Fibroblast of the aortic adventitia (primary cell): ENCODE measurements around the gene TMEM60. TPM values are rescaled to one million over a fixed set of nuclear protein-coding genes. Genes with fewer than 3 reads are reported as not detected.

Experiments used
- DNase-seq: peaks from one replicate; pipeline ENCODE4 v3.0.0-alpha.2; 2010; ENCODE audit warnings: low read depth
- H3K4me3 ChIP-seq: 2 replicates; pipeline ENCODE4 v1.5.1; 2011; ENCODE audit warnings: low read depth, mild to moderate bottlenecking, control low read depth, low read length, moderate library complexity
- CTCF ChIP-seq: IDR thresholded peaks from 2 replicates; pipeline ENCODE4 v1.5.1; 2011; ENCODE audit warnings: mild to moderate bottlenecking, low read length, control low read depth, inconsistent platforms; ENCODE audit not compliant: insufficient read depth
- total RNA-seq: library from RNA; depleted of rRNA; stranded (reverse); fragments of >200 nt; gene quantifications from 2 replicates; pipeline ENCODE4 v1.2.3, GENCODE V29; 2012; ENCODE audit warnings: low replicate concordance

TMEM60 gene
- 11.0 and 29.6 TPM in 2 replicates for total RNA-seq

- TF ChIP-seq CTCF = peak; percentile 68
- peak within 1 kb of the TSS; percentile 90 for H3K4me3 ChIP-seq
- peak; percentile 100 for DNase-seq
Measured at GRCh38 chr7:77798394-77799077, at the start of gene TMEM60, which contains the start of gene PHTF2. TSS of gene TMEM60 (minus strand) at chr7:77798434. CDS start at chr7:77794373, 4,061 bp downstream. TSS of gene PHTF2 (plus strand) at chr7:77798773.

DNA sequence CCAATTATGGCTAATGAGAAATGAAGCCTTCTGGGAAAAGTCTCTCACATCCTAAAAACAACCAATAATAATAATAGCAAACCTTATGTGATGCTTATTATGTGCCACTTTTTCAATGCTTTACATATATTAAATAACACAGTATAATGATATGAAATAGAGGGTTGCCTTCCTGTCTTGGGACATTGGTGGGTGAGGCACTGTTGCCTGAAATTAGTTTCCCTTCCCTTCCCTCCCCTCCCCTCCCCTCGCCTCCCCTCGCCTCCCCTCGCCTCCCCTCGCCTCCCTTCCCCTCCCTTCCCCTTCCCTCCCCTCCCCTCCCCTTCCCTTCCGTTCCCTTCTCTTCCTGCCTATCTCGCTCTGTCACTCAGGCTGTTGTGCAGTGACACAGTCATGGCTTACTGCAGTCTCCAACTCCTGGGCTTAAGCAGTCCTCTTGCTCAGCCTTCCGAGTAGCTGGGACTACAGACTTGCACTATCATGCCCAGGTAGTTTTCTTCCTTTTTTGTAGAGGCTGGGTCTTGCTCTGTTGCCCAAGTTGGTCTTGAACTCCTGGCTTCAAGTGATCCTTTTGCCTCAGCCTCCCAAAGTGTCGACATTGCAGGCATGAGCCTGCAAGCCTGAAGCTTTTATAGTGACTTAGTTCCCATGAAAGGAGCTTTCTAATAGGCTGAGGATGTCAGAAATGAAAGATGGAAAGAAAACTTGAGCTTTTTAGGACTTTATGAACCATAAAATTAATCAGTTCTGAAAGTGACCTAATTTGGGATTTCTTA is 48.3 kb upstream of the TMEM60 start:
- DNase-seq = no peak
- TF ChIP-seq CTCF = no peak
- H3K4me3 ChIP-seq = no peak overlapping the region

GRCh38 chr7:77843194-77843593 is 45.0 kb upstream of the TMEM60 start:
- H3K4me3 ChIP-seq = no peak overlapping the region
- no peak for DNase-seq
- no peak for TF ChIP-seq CTCF

DNA sequence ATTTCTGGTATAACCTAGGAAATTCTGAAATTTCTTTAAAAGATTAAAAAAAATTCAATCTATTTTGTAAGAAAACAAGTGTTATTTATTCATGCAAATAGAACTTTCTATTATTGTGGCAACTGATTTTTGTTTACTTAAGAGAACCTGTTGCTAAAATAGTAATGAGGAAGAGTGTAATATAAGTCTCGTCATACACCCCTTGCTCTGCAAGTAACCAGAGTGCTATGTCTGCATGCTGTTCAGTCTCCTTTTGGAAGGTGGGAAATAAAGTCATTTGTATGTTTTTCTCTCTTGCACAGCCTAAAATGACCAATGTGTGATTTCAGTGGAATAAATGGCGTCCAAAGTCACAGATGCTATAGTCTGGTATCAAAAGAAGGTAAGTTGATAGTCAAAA is 41.7 kb upstream of the TMEM60 start:
- no peak overlapping the region for H3K4me3 ChIP-seq
- no peak for DNase-seq
- no peak for TF ChIP-seq CTCF

- TF ChIP-seq CTCF = no peak
- H3K4me3 ChIP-seq = no peak overlapping the region
- no peak for DNase-seq
Measured at GRCh38 chr7:77838929-77839491, 40.8 kb upstream of the TMEM60 start.

DNA sequence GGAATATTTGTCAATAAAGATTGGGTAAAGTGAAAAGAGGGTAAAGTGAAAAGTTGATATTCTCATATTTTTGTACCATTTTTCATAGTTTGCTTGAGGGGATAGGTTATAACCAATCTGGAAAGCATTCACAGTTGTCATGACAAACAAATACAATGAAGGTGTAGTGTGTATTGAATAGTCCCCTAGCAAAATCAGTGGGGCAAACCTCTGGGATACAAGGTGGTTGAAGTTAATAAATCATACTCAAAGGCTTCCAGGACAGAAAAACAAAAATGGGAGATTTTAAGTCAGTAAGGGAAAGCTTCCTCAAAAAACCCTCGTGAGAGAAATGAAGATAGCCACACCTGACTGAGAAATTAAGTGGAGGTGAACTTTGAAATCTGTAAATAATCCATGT is 39.7 kb upstream of the TMEM60 start:
- H3K4me3 ChIP-seq = no peak overlapping the region
- no peak for DNase-seq
- no peak for TF ChIP-seq CTCF
